A549 (cell line): Measurements from ENCODE around the gene PKLR. TPM values are rescaled to one million over a fixed set of nuclear protein-coding genes. Genes with fewer than 3 reads are reported as not detected.

ENCODE experiments used
- ATAC-seq, 2 experiments: fragments of 200-7000 bp in 1 of 2; fragments of >200 bp in 1 of 2; cut with Nextera tagmentation in 1 of 2; cut with Tn5 transposase in 1 of 2; 3 replicates each; pipeline versions ENCODE4 v1.8.0 to v1.9.1; 2018 to 2020; ENCODE audit warnings: mild to moderate bottlenecking in 1 of 2, moderate library complexity in 1 of 2
- CTCF ChIA-PET: fragments of 300-600 bp; sonication (Branson Sonifier 250); formaldehyde crosslinking; extraction: SDS; loops from one replicate; lab custom pipeline; 2021; ENCODE audit warnings: antibody characterized with exemption, inconsistent platforms; lab: Yijun Ruan, JAX
- POLR2A ChIA-PET: fragments of 350-600 bp; formaldehyde crosslinking; extraction: SDS; loops from one replicate; lab custom pipeline; 2021; ENCODE audit warnings: antibody characterized with exemption, inconsistent platforms; lab: Yijun Ruan, JAX
- DNase-seq, 2 experiments: peaks; one replicate each; pipeline versions ENCODE4 v3.0.0 to v3.0.0-alpha.2; 2011 to 2016; ENCODE audit warnings: low read depth in 1 of 2, low spot score in 1 of 2
- FAIRE-seq: peaks from 2 replicates; lab custom pipeline; 2011; peaks lifted over from hg19 to GRCh38; lab: Jason Lieb, UNC
- H3K27ac ChIP-seq, 2 experiments: fragments of >200 bp; sonication (Bioruptor Twin); formaldehyde crosslinking; 3 replicates each; pipeline ENCODE4 v1.5.1; 2016 to 2017
- H3K4me1 ChIP-seq: fragments of >200 bp; sonication (Bioruptor Twin); formaldehyde crosslinking; 3 replicates; pipeline ENCODE4 v1.6.1; 2016
- H3K4me2 ChIP-seq: fragments of >200 bp; sonication (Bioruptor Twin); formaldehyde crosslinking; 3 replicates; pipeline ENCODE4 v1.6.1; 2016
- H3K4me3 ChIP-seq: fragments of >200 bp; sonication (Bioruptor Twin); formaldehyde crosslinking; 3 replicates; pipeline ENCODE4 v1.5.1; 2016
- H3K9me3 ChIP-seq: fragments of >200 bp; sonication (Bioruptor Twin); formaldehyde crosslinking; 3 replicates; pipeline ENCODE4 v1.6.1; 2016
- CBX8 ChIP-seq: fragments of 200-600 bp; sonication (generic); IDR thresholded peaks from 2 replicates; pipeline ENCODE4 v1.6.1; 2016
- ELK1 ChIP-seq: fragments of 150-350 bp; IDR thresholded peaks from 2 replicates; pipeline ENCODE4 v1.6.1; 2014; ENCODE audit warnings: low read depth, mild to moderate bottlenecking, low read length
- FOSB ChIP-seq: fragments of 250-450 bp; sonication (Bioruptor Pico); IDR thresholded peaks from 2 replicates; pipeline ENCODE4 v1.5.0; 2020; ENCODE audit warnings: mild to moderate bottlenecking, moderate library complexity
- GATA3 ChIP-seq: IDR thresholded peaks from 2 replicates; pipeline ENCODE4 v1.6.1; 2012; ENCODE audit warnings: borderline replicate concordance
- HDAC2 ChIP-seq: fragments of 200-600 bp; sonication (generic); IDR thresholded peaks from 2 replicates; pipeline ENCODE4 v1.6.1; 2016
- JUNB ChIP-seq: fragments of >200 bp; sonication (Bioruptor Twin); formaldehyde crosslinking; IDR thresholded peaks from 2 replicates; pipeline ENCODE4 v1.6.1; 2016
- MAFK ChIP-seq: fragments of 450-650 bp; IDR thresholded peaks from 2 replicates; pipeline ENCODE4 v1.6.1; 2014; ENCODE audit not compliant: partially characterized antibody
- MAZ ChIP-seq: fragments of 150-350 bp; IDR thresholded peaks from 2 replicates; pipeline ENCODE4 v1.6.1; 2014; ENCODE audit warnings: antibody characterized with exemption, low read depth, low read length, borderline replicate concordance
- MYC ChIP-seq: IDR thresholded peaks from 2 replicates; pipeline ENCODE4 v1.6.1; 2012; ENCODE audit warnings: mild to moderate bottlenecking, inconsistent platforms, low read length, improper control_type of control experiment, borderline replicate concordance
- POLR2A ChIP-seq: IDR thresholded peaks from 2 replicates; pipeline ENCODE4 v1.6.1; 2012; ENCODE audit warnings: mild to moderate bottlenecking, low read length
- POLR2AphosphoS2 ChIP-seq: conservative IDR thresholded peaks from 2 replicates; pipeline ENCODE4 v1.6.1; 2012; ENCODE audit warnings: low read length, improper control_type of control experiment, inconsistent platforms
- RAD21 ChIP-seq, 2 experiments: fragments of >200 bp in 1 of 2; sonication (Bioruptor Twin) in 1 of 2; formaldehyde crosslinking in 1 of 2; IDR thresholded peaks in 1 of 2; conservative IDR thresholded peaks in 1 of 2; 2 replicates in 1 of 2; 3 replicates in 1 of 2; pipeline ENCODE4 v1.6.1; 2012 to 2018; ENCODE audit warnings: inconsistent platforms in 1 of 2
- RCOR1 ChIP-seq: fragments of 150-350 bp; IDR thresholded peaks from 2 replicates; pipeline ENCODE4 v1.6.1; 2014; ENCODE audit warnings: antibody characterized with exemption, low read length, low read depth
- REST ChIP-seq: fragments of 200-600 bp; sonication (generic); IDR thresholded peaks from 2 replicates; pipeline ENCODE4 v1.6.1; 2016; ENCODE audit warnings: antibody characterized with exemption, mild to moderate bottlenecking, moderate library complexity
- RFX5 ChIP-seq: fragments of 450-650 bp; IDR thresholded peaks from 2 replicates; pipeline ENCODE4 v1.7.1; 2014; ENCODE audit warnings: antibody characterized with exemption, mild to moderate bottlenecking, moderate library complexity
- RNF2 ChIP-seq: fragments of 200-600 bp; sonication (generic); IDR thresholded peaks from 2 replicates; pipeline ENCODE4 v1.6.1; 2016; ENCODE audit warnings: low read depth, mild to moderate bottlenecking, antibody characterized with exemption, moderate library complexity, borderline replicate concordance
- TFCP2L1 ChIP-seq: fragments of 250-450 bp; sonication (Bioruptor Pico); IDR thresholded peaks from 2 replicates; pipeline ENCODE4 v1.5.0; 2021; ENCODE audit warnings: mild to moderate bottlenecking
- TP53 ChIP-seq: fragments of 250-450 bp; sonication (Bioruptor Pico); IDR thresholded peaks from 2 replicates; pipeline ENCODE4 v1.5.0; 2021; ENCODE audit warnings: mild to moderate bottlenecking, moderate library complexity
- ZC3H11A ChIP-seq: fragments of 450-650 bp; IDR thresholded peaks from 2 replicates; pipeline ENCODE4 v1.6.1; 2014; ENCODE audit warnings: antibody characterized with exemption, mild to moderate bottlenecking
- ZFP36 ChIP-seq: fragments of 450-650 bp; IDR thresholded peaks from 2 replicates; pipeline ENCODE4 v1.6.1; 2014; ENCODE audit warnings: borderline replicate concordance; ENCODE audit not compliant: partially characterized antibody
- ZNF302 ChIP-seq: fragments of 250-450 bp; sonication (Bioruptor Pico); IDR thresholded peaks from 2 replicates; pipeline ENCODE4 v1.9.0; 2021; ENCODE audit warnings: inconsistent platforms, mild to moderate bottlenecking, moderate library complexity
- WGBS: methylation state at CpG from one replicate; pipeline ENCODE4 v1.1.6; 2017; ENCODE audit errors: missing lambda C conversion rate; 5-methylcytosine and 5-hydroxymethylcytosine counted together
- polyA plus RNA-seq, 4 experiments: library from polyadenylated mRNA; depleted of rRNA in 3 of 4; stranded (reverse); fragments of >200 nt; fragmentation: RNase III in 1 of 4; extraction: RNeasy Plus Mini Kit Qiagen cat#74134 plus additional on column Dnase treatment in 1 of 4; gene quantifications; 2 replicates in 3 of 4; 3 replicates in 1 of 4; pipeline ENCODE4 v1.2.3, GENCODE V29; 2011 to 2017
- TF ChIP-seq, protein P1 (sequence below): fragments of 450-650 bp; IDR thresholded peaks from 2 replicates; pipeline ENCODE4 v1.6.1; 2014; ENCODE audit warnings: antibody characterized with exemption
- TF ChIP-seq, protein P2 (sequence below): IDR thresholded peaks from 2 replicates; pipeline ENCODE4 v1.6.1; 2012

PKLR gene
- polyA plus RNA-seq, 2 of the 4 experiments (the other 2 are of a cell fraction), result 0.03 TPM; not detected in 1

DNA sequence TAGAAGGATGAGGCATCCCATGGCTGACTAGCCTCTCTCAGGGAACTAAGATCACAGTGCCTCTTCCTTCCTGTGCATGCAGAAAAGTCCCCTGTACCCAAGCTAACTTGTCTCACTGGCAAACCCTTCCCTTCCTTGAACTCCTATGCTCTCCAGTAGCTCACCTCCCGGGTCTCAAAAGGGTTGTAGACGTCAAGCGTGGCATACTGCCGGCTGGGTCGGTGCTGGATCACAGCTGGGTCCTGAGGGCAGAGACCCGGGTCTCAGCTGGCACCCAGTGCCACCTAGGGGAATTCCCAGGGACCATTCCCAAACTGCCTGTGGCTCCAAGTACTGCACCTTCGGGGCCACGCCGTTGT, 39.8 kb downstream of the PKLR start:
- Histone ChIP-seq H3K4me3 (peak overlapping the region; percentile 86), H3K4me1 (peaks cover 14% of the 10 kb centered on the region), H3K4me2 (peak overlapping the region; percentile 98), H3K27ac (peak overlapping the region; percentile 88 to 97), H3K9me3 (no peaks in the 10 kb centered on the region)
- WGBS, result 0% methylated on average over 4 of the region's 9 CpGs
- peak in 1 of 2 experiments; percentile 46 for DNase-seq
- ChIA-PET POLR2A (interaction anchor here (1.0 to 1.8 kb wide), 4 partner anchors 10 to 68 kb away, joined by 3 to 25 read pairs (median 8); partner anchors contain the start of genes CLK2 and FDPS), CTCF (interaction anchor here (1.0 to 16.5 kb wide), 2 partner anchors 12 to 14 kb away, joined by 3 to 326 read pairs; no protein-coding TSS in a partner anchor)
- TF ChIP-seq MYC (no peak), FOSB (CRISPR knock-in tag) (no peak), TFCP2L1 (CRISPR knock-in tag) (no peak), MAZ (no peak), TP53 (CRISPR knock-in tag) (no peak), HDAC2 (no peak), ZNF302 (CRISPR knock-in tag) (no peak), RNF2 (no peak), RFX5 (no peak)
- TF ChIP-seq, protein P1, sequence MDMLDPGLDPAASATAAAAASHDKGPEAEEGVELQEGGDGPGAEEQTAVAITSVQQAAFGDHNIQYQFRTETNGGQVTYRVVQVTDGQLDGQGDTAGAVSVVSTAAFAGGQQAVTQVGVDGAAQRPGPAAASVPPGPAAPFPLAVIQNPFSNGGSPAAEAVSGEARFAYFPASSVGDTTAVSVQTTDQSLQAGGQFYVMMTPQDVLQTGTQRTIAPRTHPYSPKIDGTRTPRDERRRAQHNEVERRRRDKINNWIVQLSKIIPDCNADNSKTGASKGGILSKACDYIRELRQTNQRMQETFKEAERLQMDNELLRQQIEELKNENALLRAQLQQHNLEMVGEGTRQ, result no peak
- peak in 1 of 2 experiments; percentile 42; a peak in 4 of 6 replicates for ATAC-seq
- FAIRE-seq, result no peak

DNA sequence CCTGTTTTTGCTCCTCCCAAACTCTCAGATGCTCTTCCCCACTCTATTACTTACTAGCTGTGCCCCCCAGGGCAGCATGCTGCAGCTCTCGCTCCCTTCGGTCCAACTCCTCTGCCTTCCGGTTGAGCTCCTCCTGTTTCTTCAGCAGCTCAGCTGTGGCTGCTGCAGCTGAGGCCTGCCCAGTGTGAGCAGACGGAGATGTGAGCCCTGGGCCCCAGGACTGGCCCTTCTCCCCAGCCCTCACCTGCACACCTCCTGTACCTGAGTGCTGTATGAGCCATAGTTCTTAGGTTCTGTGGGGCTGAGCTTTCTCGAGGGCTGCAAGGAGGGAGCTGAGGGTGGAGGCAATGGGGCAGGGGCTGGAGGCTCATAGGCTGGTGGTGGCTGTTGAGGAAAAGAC, 41.0 kb downstream of the PKLR start:
- FAIRE-seq, result no peak
- Histone ChIP-seq H3K4me1 (peaks cover 20% of the 10 kb centered on the region), H3K4me3 (no peak overlapping the region), H3K4me2 (peak overlapping the region; percentile 98)
- ChIA-PET CTCF (interaction anchor here (0.8 to 16.5 kb wide), 5 partner anchors 11 to 53 kb away, joined by 3 to 326 read pairs (median 5); partner anchors contain the start of gene THBS3), POLR2A (no interaction called here)
- 92% methylated on average over 4 of the region's 5 CpGs for WGBS
- no peak for TF ChIP-seq REST
- TF ChIP-seq, protein P2, sequence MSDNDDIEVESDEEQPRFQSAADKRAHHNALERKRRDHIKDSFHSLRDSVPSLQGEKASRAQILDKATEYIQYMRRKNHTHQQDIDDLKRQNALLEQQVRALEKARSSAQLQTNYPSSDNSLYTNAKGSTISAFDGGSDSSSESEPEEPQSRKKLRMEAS, result no peak
- TF ChIP-seq FOSB (CRISPR knock-in tag), result no peak
- no peak for TF ChIP-seq RCOR1
- TF ChIP-seq ZC3H11A, result no peak
- no peak for TF ChIP-seq POLR2A
- no peak for TF ChIP-seq RAD21 (conservative IDR thresholded peaks at IDR 0.05 in 1 of 2, IDR thresholded peaks at IDR 0.05 in 1 of 2)
- TF ChIP-seq, all 56 proteins: peak for 0
- DNase-seq, result no peak
- ATAC-seq, result no peak
- H3K9me3 ChIP-seq, result no peaks in the 10 kb centered on the region
- no peak overlapping the region for H3K27ac ChIP-seq

DNA sequence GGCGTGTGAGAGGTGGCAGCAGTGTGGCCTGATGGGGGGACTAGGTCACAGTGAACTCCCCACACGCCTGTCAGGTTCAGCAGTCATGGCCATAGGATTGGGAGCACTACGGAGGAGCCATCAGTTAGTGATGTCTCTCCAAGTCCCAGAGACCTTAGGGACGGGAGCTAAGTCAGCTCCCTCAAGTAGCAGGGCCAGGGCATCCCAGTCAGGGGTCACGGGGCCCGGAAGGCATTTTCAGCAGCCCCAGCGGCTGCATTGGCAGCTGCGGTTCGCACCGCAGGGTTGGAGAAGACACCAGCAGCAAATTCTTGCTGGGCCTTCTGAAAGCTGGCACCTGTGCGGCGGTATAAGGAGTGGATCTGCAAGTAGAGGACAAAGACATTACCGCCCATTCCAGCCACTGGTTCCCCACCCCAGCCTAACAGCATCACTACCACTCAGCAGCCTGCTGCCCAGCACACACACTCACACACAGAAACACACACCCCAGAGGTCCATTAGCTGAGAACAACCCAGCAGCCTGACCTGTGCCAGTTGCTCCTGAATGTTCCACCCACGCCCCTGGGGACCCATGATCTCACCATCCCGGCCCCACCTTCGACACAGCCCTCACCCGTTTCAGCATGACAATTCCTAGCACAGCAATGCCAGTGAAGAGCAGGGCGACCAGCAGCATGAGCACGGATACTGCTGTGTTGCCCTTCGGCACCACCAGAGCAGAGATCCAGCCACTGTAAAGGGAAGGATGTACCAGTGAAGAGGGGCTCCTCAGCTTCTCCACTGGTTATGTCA, 45.0 kb downstream of the PKLR start:
- TF ChIP-seq MAFK (no peak), GATA3 (no peak), CBX8 (no peak), ELK1 (no peak), RCOR1 (no peak), POLR2AphosphoS2 (no peak), JUNB (no peak), ZFP36 (no peak)
- TF ChIP-seq, protein P1, result no peak
- no peak for DNase-seq
- Histone ChIP-seq H3K4me2 (peak overlapping the region; percentile 88), H3K9me3 (no peaks in the 10 kb centered on the region), H3K4me3 (peak overlapping the region; percentile 76), H3K4me1 (peaks cover 25% of the 10 kb centered on the region), H3K27ac (peak overlapping the region in 1 of 2 experiments; percentile 97; a peak in 4 of 6 replicates)
- FAIRE-seq, result no peak
- ATAC-seq, result peak in 1 of 2 experiments; percentile 5; a peak in 3 of 6 replicates
- WGBS, result 92% methylated on average over 20 of the region's 20 CpGs
- ChIA-PET CTCF (interaction anchor here (0.6 to 2.2 kb wide), 11 partner anchors 8 to 1487 kb away, joined by 3 to 7 read pairs (median 4); partner anchors contain the start of genes CLK2 and HCN3), POLR2A (interaction anchor here (0.6 kb wide), 1 partner anchor 17 kb away, joined by 3 read pairs; the partner anchor contains the start of gene CLK2)
